HepG2 (cell line): ENCODE data around the gene OPN5. TPM values are rescaled to one million over a fixed set of nuclear protein-coding genes. Genes with fewer than 3 reads are reported as not detected.

ENCODE experiments used
- ATAC-seq: fragments of 200-7000 bp; cut with Tn5 transposase; 3 replicates; pipeline ENCODE4 v1.9.1; 2020; ENCODE audit warnings: mild to moderate bottlenecking, moderate library complexity
- BruUV-seq: library from RNA; stranded (reverse); fragments of 400-500 nt; replicated peaks from 2 replicates; lab custom pipeline; 2021; lab: Mats Ljungman, UMichigan
- CTCF ChIA-PET: fragments of 300-600 bp; formaldehyde crosslinking; extraction: SDS; loops from one replicate; lab custom pipeline; 2021; ENCODE audit warnings: low total read pairs, inconsistent platforms, low intra/inter-chr PET ratio; lab: Yijun Ruan, JAX
- POLR2A ChIA-PET: fragments of 350-600 bp; sonication (Branson Sonifier 250); formaldehyde crosslinking; loops from one replicate; lab custom pipeline; 2020; ENCODE audit warnings: antibody characterized with exemption, inconsistent platforms; lab: Yijun Ruan, JAX
- DNase-seq: peaks from one replicate; pipeline ENCODE4 v3.0.0-alpha.2; 2015; ENCODE audit warnings: low spot score
- FAIRE-seq: peaks from 3 replicates; lab custom pipeline; 2011; peaks lifted over from hg19 to GRCh38; lab: Jason Lieb, UNC
- H2AFZ ChIP-seq: one replicate; pipeline ENCODE4 v1.6.1; 2011; ENCODE audit warnings: low read length, inconsistent platforms
- H3K27ac ChIP-seq: fragments of 300-600 bp; 3 replicates; pipeline ENCODE4 v1.8.0; 2011; ENCODE audit warnings: mixed run types, mild to moderate bottlenecking, mixed read lengths, low read length, inconsistent platforms; ENCODE audit not compliant: insufficient read depth; ENCODE audit errors: extremely low read length
- H3K27me3 ChIP-seq, 2 experiments: fragments of 200-600 bp in 1 of 2; 2 replicates in 1 of 2; 3 replicates in 1 of 2; pipeline versions ENCODE4 v1.6.0 to v1.8.0; 2011; ENCODE audit warnings: low read length in 2 of 2, mild to moderate bottlenecking in 2 of 2, moderate library complexity in 2 of 2, inconsistent platforms in 1 of 2; ENCODE audit not compliant: insufficient read depth in 2 of 2, control insufficient read depth in 1 of 2
- H3K36me3 ChIP-seq, 2 experiments: fragments of 200-600 bp in 1 of 2; replicated peaks in 1 of 2; 2 replicates in 1 of 2; 3 replicates in 1 of 2; pipeline versions ENCODE4 v1.5.1 to v1.8.0; 2011; ENCODE audit warnings: low read length in 2 of 2, inconsistent platforms in 1 of 2; ENCODE audit not compliant: insufficient read depth in 2 of 2, control insufficient read depth in 1 of 2
- H3K4me1 ChIP-seq: 2 replicates; pipeline ENCODE4 v1.5.1; 2012; ENCODE audit warnings: low read length, inconsistent platforms; ENCODE audit not compliant: insufficient read depth
- H3K4me2 ChIP-seq: 2 replicates; pipeline ENCODE4 v1.6.0; 2011; ENCODE audit warnings: low read depth, low read length, inconsistent platforms
- H3K4me3 ChIP-seq, 3 experiments: fragments of 200-600 bp in 1 of 3; sonication (generic), shearing (Covaris generic) in 1 of 3; replicated peaks in 1 of 3; 2 replicates each; pipeline ENCODE4 v1.5.1; 2011 to 2016; ENCODE audit warnings: low read length in 3 of 3, inconsistent platforms in 2 of 3, low read depth in 2 of 3, mild to moderate bottlenecking in 2 of 3, control low read depth in 1 of 3, mixed read lengths in 1 of 3; ENCODE audit not compliant: insufficient read depth in 1 of 3
- H3K79me2 ChIP-seq: one replicate; pipeline ENCODE4 v1.6.1; 2011; ENCODE audit warnings: low read length, inconsistent platforms; ENCODE audit not compliant: insufficient read depth
- H3K9ac ChIP-seq: 2 replicates; pipeline ENCODE4 v1.6.0; 2011; ENCODE audit warnings: mild to moderate bottlenecking, low read depth, low read length, inconsistent platforms; ENCODE audit not compliant: insufficient read depth
- H3K9me3 ChIP-seq: 2 replicates; pipeline ENCODE4 v1.5.1; 2012; ENCODE audit warnings: mild to moderate bottlenecking, low read length
- H4K20me1 ChIP-seq: 2 replicates; pipeline ENCODE4 v1.6.0; 2011; ENCODE audit warnings: inconsistent platforms, mild to moderate bottlenecking, low read length, moderate library complexity; ENCODE audit not compliant: insufficient read depth
- KDM5B ChIP-seq: sonication (generic); formaldehyde crosslinking; IDR thresholded peaks from 2 replicates; pipeline ENCODE4 v1.4.0; 2020; ENCODE audit warnings: missing genetic modification reagents, mild to moderate bottlenecking, borderline replicate concordance
- MTA3 ChIP-seq: sonication (generic); formaldehyde crosslinking; IDR thresholded peaks from 2 replicates; pipeline ENCODE4 v1.4.0; 2020; ENCODE audit warnings: missing genetic modification reagents
- NFIB ChIP-seq: sonication (generic); formaldehyde crosslinking; IDR thresholded peaks from 2 replicates; pipeline ENCODE4 v1.9.0; 2021; ENCODE audit warnings: missing genetic modification reagents, mild to moderate bottlenecking, borderline replicate concordance
- PCBP2 ChIP-seq: fragments of 200-400 bp; formaldehyde crosslinking; optimal IDR thresholded peaks from 2 replicates; pipeline ENCODE3; 2018; ENCODE audit warnings: low read length, low read depth; ENCODE audit not compliant: poor library complexity, severe bottlenecking
- RXRB ChIP-seq: IDR thresholded peaks from 2 replicates; pipeline ENCODE4 v1.6.1; 2016; ENCODE audit warnings: borderline replicate concordance, missing genetic modification reagents, missing compliant biosample characterization
- ZNF12 ChIP-seq: sonication (generic); formaldehyde crosslinking; IDR thresholded peaks from 2 replicates; pipeline ENCODE4 v1.5.0; 2020; ENCODE audit warnings: missing genetic modification reagents
- ZNF644 ChIP-seq: IDR thresholded peaks from 2 replicates; pipeline ENCODE4 v1.6.1; 2016; ENCODE audit warnings: low read depth
- ZNF75D ChIP-seq: sonication (generic); formaldehyde crosslinking; IDR thresholded peaks from 2 replicates; pipeline ENCODE4 v1.8.1; 2023; ENCODE audit warnings: missing genetic modification reagents, mild to moderate bottlenecking, borderline replicate concordance
- WGBS: methylation state at CpG from one replicate; pipeline ENCODE4 v1.1.6; 2017; ENCODE audit warnings: low lambda C conversion rate; 5-methylcytosine and 5-hydroxymethylcytosine counted together
- in situ Hi-C: cut with HindIII; loops from 2 replicates; pipeline ENCODE4 v1.10.0; 2017; ENCODE audit warnings: low pct_unique_long_range_greater_than_20kb; ENCODE audit not compliant: extremely low pct_ligation_motif_present
- intact Hi-C: fragments of 100-400 bp; cut with micrococcal nuclease; formaldehyde crosslinking; loops from one replicate; pipeline ENCODE4 v1.10.0; 2022; ENCODE audit not compliant: unreplicated experiment
- polyA plus RNA-seq, 8 experiments: library from polyadenylated mRNA; depleted of rRNA in 3 of 8; stranded (reverse) in 7 of 8; unstranded in 1 of 8; fragments of >200 nt; fragmentation: Illumina TruSeq in 4 of 8; extraction: Trizol in 4 of 8; gene quantifications; 2 replicates each; pipeline versions ENCODE4 v1.2.1 to v1.2.3, GENCODE V29; 2011 to 2016; ENCODE audit warnings: low read depth in 4 of 8, missing spikeins in 1 of 8, mixed read lengths in 1 of 8; ENCODE audit not compliant: insufficient read depth in 1 of 8
- total RNA-seq, 5 experiments: library from RNA; depleted of rRNA; stranded (reverse); fragments of >200 nt; fragmentation: Illumina TruSeq; extraction: Trizol; gene quantifications; 2 replicates each; pipeline ENCODE4 v1.2.3, GENCODE V29; 2016; ENCODE audit warnings: low read depth in 1 of 5
- TF ChIP-seq, protein P1 (sequence below): sonication (generic); formaldehyde crosslinking; IDR thresholded peaks from 2 replicates; pipeline ENCODE4 v1.4.0; 2020; ENCODE audit warnings: mild to moderate bottlenecking, missing genetic modification reagents
- TF ChIP-seq, protein P2 (sequence below): sonication (generic); formaldehyde crosslinking; IDR thresholded peaks from 2 replicates; pipeline ENCODE4 v1.4.0; 2020; ENCODE audit warnings: mild to moderate bottlenecking, missing genetic modification reagents
- TF ChIP-seq, protein P3 (sequence below): IDR thresholded peaks from 2 replicates; pipeline ENCODE4 v1.6.1; 2016; ENCODE audit warnings: low read depth, missing genetic modification reagents, missing compliant biosample characterization

The OPN5 gene
- total and polyA plus RNA-seq, 2 of the 13 experiments (the other 11 are each of a cell fraction or from before 2014, with no cell fraction given): not detected

DNA sequence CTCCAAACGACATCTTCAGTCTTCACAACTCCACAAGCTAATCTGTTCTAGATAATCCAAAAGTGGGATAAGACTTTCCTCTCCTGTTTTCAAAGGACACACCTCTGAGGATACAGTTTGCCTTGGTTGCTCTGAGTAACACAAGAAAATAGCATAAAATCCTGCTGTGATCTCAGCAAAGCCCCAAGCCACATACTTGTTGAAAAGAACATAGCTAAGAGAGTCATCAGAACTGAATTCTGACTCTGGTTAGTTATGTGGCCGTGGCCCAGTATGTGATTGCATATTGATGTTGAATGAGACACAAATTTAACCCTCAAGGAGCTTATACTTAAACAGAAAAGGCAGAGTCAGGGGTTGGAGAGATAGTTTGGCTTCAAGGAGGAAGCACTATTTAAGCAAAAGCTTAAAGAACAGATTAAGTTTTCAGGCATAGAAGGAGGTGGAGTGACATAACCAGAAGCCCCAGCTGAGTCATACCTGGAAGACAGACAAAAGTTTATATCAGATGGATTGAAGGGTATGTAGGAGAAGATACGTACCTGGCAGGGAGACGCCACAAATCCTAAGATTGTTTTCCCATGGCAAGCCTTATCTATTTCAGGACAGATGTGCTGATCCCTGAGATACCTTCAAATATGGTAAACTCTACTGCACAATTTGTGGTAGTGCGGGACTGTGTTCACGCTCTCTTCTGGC lies 41.2 kb downstream of the OPN5 start:
- ChIA-PET CTCF (no interaction called here), POLR2A (no interaction called here)
- H3K79me2 ChIP-seq: no peaks in the 10 kb centered on the region
- H2AFZ ChIP-seq: no peak overlapping the region
- BruUV-seq: no TSS peak
- FAIRE-seq (no peak), DNase-seq (no peak), ATAC-seq (no peak)
- 0 out of 5 replicates have a peak, but pooled peaks cover 0 to 4% of the 10 kb centered on the region in 2 experiments for H3K27me3 ChIP-seq
- intact Hi-C loops: no loop called here
- H3K9ac ChIP-seq: no peak overlapping the region
- no peak overlapping the region for H3K27ac ChIP-seq
- H3K4me2 ChIP-seq: no peak overlapping the region
- no peak overlapping the region for H3K4me3 ChIP-seq
- 8% methylated on average over 6 of the region's 6 CpGs for WGBS
- no peaks in the 10 kb centered on the region for H4K20me1 ChIP-seq
- in situ Hi-C loops: no loop called here
- H3K36me3 ChIP-seq: no peaks in the 10 kb centered on the region
- no peaks in the 10 kb centered on the region for H3K9me3 ChIP-seq
- no peaks in the 10 kb centered on the region for H3K4me1 ChIP-seq
- no peak for TF ChIP-seq ZNF644
- TF ChIP-seq, protein P1, sequence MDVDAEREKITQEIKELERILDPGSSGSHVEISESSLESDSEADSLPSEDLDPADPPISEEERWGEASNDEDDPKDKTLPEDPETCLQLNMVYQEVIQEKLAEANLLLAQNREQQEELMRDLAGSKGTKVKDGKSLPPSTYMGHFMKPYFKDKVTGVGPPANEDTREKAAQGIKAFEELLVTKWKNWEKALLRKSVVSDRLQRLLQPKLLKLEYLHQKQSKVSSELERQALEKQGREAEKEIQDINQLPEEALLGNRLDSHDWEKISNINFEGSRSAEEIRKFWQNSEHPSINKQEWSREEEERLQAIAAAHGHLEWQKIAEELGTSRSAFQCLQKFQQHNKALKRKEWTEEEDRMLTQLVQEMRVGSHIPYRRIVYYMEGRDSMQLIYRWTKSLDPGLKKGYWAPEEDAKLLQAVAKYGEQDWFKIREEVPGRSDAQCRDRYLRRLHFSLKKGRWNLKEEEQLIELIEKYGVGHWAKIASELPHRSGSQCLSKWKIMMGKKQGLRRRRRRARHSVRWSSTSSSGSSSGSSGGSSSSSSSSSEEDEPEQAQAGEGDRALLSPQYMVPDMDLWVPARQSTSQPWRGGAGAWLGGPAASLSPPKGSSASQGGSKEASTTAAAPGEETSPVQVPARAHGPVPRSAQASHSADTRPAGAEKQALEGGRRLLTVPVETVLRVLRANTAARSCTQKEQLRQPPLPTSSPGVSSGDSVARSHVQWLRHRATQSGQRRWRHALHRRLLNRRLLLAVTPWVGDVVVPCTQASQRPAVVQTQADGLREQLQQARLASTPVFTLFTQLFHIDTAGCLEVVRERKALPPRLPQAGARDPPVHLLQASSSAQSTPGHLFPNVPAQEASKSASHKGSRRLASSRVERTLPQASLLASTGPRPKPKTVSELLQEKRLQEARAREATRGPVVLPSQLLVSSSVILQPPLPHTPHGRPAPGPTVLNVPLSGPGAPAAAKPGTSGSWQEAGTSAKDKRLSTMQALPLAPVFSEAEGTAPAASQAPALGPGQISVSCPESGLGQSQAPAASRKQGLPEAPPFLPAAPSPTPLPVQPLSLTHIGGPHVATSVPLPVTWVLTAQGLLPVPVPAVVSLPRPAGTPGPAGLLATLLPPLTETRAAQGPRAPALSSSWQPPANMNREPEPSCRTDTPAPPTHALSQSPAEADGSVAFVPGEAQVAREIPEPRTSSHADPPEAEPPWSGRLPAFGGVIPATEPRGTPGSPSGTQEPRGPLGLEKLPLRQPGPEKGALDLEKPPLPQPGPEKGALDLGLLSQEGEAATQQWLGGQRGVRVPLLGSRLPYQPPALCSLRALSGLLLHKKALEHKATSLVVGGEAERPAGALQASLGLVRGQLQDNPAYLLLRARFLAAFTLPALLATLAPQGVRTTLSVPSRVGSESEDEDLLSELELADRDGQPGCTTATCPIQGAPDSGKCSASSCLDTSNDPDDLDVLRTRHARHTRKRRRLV (CRISPR knock-in tag): no peak
- TF ChIP-seq, protein P2, sequence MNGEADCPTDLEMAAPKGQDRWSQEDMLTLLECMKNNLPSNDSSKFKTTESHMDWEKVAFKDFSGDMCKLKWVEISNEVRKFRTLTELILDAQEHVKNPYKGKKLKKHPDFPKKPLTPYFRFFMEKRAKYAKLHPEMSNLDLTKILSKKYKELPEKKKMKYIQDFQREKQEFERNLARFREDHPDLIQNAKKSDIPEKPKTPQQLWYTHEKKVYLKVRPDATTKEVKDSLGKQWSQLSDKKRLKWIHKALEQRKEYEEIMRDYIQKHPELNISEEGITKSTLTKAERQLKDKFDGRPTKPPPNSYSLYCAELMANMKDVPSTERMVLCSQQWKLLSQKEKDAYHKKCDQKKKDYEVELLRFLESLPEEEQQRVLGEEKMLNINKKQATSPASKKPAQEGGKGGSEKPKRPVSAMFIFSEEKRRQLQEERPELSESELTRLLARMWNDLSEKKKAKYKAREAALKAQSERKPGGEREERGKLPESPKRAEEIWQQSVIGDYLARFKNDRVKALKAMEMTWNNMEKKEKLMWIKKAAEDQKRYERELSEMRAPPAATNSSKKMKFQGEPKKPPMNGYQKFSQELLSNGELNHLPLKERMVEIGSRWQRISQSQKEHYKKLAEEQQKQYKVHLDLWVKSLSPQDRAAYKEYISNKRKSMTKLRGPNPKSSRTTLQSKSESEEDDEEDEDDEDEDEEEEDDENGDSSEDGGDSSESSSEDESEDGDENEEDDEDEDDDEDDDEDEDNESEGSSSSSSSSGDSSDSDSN (CRISPR knock-in tag): no peak
- TF ChIP-seq ZNF75D (CRISPR knock-in tag): no peak
- TF ChIP-seq KDM5B (CRISPR knock-in tag): no peak
- TF ChIP-seq ZNF12 (CRISPR knock-in tag): no peak
- no peak for TF ChIP-seq RXRB
- TF ChIP-seq, protein P3, sequence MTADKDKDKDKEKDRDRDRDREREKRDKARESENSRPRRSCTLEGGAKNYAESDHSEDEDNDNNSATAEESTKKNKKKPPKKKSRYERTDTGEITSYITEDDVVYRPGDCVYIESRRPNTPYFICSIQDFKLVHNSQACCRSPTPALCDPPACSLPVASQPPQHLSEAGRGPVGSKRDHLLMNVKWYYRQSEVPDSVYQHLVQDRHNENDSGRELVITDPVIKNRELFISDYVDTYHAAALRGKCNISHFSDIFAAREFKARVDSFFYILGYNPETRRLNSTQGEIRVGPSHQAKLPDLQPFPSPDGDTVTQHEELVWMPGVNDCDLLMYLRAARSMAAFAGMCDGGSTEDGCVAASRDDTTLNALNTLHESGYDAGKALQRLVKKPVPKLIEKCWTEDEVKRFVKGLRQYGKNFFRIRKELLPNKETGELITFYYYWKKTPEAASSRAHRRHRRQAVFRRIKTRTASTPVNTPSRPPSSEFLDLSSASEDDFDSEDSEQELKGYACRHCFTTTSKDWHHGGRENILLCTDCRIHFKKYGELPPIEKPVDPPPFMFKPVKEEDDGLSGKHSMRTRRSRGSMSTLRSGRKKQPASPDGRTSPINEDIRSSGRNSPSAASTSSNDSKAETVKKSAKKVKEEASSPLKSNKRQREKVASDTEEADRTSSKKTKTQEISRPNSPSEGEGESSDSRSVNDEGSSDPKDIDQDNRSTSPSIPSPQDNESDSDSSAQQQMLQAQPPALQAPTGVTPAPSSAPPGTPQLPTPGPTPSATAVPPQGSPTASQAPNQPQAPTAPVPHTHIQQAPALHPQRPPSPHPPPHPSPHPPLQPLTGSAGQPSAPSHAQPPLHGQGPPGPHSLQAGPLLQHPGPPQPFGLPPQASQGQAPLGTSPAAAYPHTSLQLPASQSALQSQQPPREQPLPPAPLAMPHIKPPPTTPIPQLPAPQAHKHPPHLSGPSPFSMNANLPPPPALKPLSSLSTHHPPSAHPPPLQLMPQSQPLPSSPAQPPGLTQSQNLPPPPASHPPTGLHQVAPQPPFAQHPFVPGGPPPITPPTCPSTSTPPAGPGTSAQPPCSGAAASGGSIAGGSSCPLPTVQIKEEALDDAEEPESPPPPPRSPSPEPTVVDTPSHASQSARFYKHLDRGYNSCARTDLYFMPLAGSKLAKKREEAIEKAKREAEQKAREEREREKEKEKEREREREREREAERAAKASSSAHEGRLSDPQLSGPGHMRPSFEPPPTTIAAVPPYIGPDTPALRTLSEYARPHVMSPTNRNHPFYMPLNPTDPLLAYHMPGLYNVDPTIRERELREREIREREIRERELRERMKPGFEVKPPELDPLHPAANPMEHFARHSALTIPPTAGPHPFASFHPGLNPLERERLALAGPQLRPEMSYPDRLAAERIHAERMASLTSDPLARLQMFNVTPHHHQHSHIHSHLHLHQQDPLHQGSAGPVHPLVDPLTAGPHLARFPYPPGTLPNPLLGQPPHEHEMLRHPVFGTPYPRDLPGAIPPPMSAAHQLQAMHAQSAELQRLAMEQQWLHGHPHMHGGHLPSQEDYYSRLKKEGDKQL: no peak
- TF ChIP-seq PCBP2: no peak
- no peak for TF ChIP-seq MTA3 (CRISPR knock-in tag)
- no peak for TF ChIP-seq NFIB
